ENCODE results near the gene UTS2B.

DNA sequence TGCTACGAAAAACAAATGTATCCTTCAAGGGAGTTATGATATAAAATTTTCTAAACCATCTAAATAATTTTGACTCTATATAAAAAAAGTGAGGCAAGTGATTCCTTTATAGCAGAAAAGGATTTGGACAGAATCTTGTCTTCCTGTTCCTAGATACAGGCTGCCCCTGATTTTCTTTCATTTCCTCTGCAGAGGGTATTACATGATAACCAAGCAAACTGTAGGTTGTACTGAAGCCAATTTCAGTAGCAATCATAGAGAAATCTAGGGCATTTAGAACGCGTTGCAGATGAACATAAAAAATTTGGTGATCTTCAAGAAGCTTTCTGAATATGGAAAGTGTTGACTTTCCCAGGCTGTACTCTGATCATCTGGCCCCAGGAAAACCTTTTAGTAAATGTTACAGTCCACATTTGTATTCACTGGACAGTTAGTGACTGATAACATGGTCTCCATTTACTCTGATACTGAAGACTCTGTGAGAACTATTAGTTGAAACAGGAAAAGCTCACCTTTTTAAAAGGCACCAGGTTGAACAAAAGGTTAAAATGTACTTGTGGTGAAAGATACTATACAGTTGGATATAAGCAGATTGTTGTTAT, 9.1 kb upstream of the UTS2B start:
- TF ChIP-seq POLR2AphosphoS5 (IDR thresholded peaks at IDR 0.05; ENCODE audit: low read depth, low read length): no peak
- TF ChIP-seq POLR2A (IDR thresholded peaks at IDR 0.05; ENCODE audit: low read depth, low read length): no peak
